Memory B cell (primary cell): ENCODE data around the gene CYLC2.

ENCODE experiments used
- ATAC-seq: fragments of 150-1000 bp; cut with Tn5 transposase; 2 replicates; pipeline ENCODE4 v1.10.0; 2021; ENCODE audit warnings: low read depth, mild to moderate bottlenecking, moderate library complexity
- DNase-seq, 2 donors: peaks; one replicate each; pipeline ENCODE4 v3.0.0; 2022; ENCODE audit warnings: low spot score in 2 of 2
- H3K27ac Mint-ChIP-seq: one replicate; pipeline ENCODE4 v1.8.0; 2022; ENCODE audit warnings: mild to moderate bottlenecking, moderate library complexity, mixed read lengths
- H3K27me3 Mint-ChIP-seq: one replicate; pipeline ENCODE4 v1.8.0; 2022; ENCODE audit warnings: mixed read lengths
- H3K36me3 Mint-ChIP-seq: one replicate; pipeline ENCODE4 v1.8.0; 2022; ENCODE audit warnings: mild to moderate bottlenecking, mixed read lengths
- H3K4me1 Mint-ChIP-seq: one replicate; pipeline ENCODE4 v1.8.0; 2022; ENCODE audit warnings: mixed read lengths
- H3K4me3 Mint-ChIP-seq: one replicate; pipeline ENCODE4 v1.8.0; 2022; ENCODE audit warnings: mild to moderate bottlenecking, moderate library complexity, mixed read lengths
- H3K9me3 Mint-ChIP-seq: one replicate; pipeline ENCODE4 v1.8.0; 2022; ENCODE audit warnings: mixed read lengths

Gene CYLC2, protein sequence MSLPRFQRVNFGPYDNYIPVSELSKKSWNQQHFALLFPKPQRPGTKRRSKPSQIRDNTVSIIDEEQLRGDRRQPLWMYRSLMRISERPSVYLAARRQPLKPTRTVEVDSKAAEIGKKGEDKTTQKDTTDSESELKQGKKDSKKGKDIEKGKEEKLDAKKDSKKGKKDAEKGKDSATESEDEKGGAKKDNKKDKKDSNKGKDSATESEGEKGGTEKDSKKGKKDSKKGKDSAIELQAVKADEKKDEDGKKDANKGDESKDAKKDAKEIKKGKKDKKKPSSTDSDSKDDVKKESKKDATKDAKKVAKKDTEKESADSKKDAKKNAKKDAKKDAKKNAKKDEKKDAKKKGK

DNA sequence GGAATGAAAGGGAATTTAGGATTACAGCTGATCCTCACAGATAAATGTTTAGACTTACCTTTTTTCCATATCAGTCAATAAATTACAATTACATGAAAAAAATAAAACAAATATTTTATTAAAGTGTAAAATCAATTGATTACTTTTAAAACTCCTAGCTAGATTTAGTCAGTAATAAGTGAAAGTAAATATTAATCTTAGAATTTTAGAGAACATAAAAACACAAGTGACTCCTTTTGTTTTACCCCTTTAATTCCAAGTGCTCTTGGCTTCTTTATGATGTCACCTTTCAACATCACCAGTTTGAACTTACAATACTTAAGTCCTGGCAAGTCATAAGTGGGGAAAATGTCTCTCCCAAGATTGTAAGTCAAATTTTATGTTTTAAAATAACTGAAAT lies at the start of gene CYLC2:
Gene CYLC2, plus strand, starts transcription at position 301 of the 400 bp plus-strand sequence. Its CDS starts 48 bp downstream, at position 349.
- Mint-ChIP-seq H3K4me1 (no peaks in the 10 kb centered on the region), H3K27me3 (no peaks in the 10 kb centered on the region), H3K36me3 (no peaks in the 10 kb centered on the region), H3K9me3 (peaks cover 4% of the 10 kb centered on the region), H3K4me3 (no peak within 1 kb of the TSS), H3K27ac (no peak within 1 kb of the TSS)
- ATAC-seq (no peak), DNase-seq (no peak)

DNA sequence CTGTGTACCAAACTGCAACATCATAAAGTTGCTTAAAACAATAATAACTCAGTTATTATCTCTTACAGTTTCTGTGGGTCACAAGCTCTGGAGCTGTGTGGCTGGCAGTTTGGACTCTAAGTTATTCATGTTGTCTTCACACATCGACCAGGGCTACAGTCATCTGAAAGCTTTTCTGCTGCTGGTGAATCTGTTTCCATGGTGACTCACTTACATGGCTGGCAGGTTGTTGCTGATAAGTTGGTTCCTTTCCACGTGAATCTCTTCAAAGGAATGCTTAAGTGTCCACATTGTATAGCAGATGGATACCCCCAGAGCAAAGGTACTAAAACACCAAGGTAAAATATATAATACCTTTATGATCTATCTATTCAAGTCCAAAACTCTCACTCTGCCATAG lies 44.8 kb upstream of the CYLC2 start:
- DNase-seq, result no peak
- peaks cover 5% of the 10 kb centered on the region for H3K9me3 Mint-ChIP-seq
- H3K27me3 Mint-ChIP-seq, result no peaks in the 10 kb centered on the region
- H3K4me3 Mint-ChIP-seq, result no peak overlapping the region
- no peaks in the 10 kb centered on the region for H3K36me3 Mint-ChIP-seq
- no peak overlapping the region for H3K27ac Mint-ChIP-seq
- no peak for ATAC-seq
- H3K4me1 Mint-ChIP-seq, result no peaks in the 10 kb centered on the region

DNA sequence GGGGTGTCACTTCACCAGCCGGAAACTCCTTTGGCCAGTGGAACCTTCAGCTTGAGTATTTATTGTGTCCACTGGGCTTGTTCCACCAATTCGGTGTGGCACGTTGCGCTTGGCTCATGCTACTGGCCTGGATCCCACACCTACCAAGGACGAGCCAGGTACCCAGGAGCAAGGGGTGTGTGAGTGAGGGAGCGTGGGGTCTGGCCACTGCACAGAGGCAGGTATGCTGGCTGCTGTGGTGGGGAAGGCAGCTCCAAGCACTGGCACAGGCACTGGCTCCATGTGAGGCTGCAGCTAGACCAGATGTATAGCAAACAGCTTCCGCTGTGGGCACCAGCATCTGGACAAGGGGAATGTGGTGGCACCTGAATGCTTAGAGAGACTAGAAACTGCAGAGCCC lies 28.1 kb upstream of the CYLC2 start:
- ATAC-seq (no peak), DNase-seq (no peak)
- Mint-ChIP-seq H3K27me3 (no peaks in the 10 kb centered on the region), H3K36me3 (no peaks in the 10 kb centered on the region), H3K4me3 (no peak overlapping the region), H3K27ac (no peak overlapping the region), H3K4me1 (no peaks in the 10 kb centered on the region), H3K9me3 (peaks cover 10% of the 10 kb centered on the region)

DNA sequence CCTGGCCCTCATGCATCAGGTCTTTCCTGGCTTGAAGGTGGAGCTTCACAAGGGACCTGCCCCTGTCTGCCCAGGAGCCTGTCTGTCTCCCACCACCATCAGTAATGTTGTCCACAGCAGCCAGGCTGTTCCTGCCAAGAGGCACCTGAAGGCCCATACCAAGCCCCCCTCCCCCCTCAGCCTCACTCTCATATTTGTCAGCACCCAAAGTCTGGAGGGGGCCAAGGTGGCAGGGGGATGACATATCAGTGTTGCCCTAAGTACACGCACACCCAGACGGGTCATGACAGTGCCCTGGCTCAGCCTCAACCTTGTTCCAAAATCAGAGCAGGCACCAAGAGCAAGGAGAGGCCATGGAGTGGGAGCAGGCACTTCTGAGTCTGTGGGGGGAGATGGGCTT lies 27.2 kb upstream of the CYLC2 start:
- peaks cover 10% of the 10 kb centered on the region for H3K9me3 Mint-ChIP-seq
- H3K4me3 Mint-ChIP-seq, result no peak overlapping the region
- H3K27ac Mint-ChIP-seq, result no peak overlapping the region

GRCh38 chr9:102972780-102973179 lies 22.4 kb upstream of the CYLC2 start:
- no peak overlapping the region for H3K27ac Mint-ChIP-seq
- ATAC-seq (no peak), DNase-seq (no peak)
- H3K4me3 Mint-ChIP-seq, result no peak overlapping the region
- no peaks in the 10 kb centered on the region for H3K27me3 Mint-ChIP-seq
- H3K9me3 Mint-ChIP-seq, result peaks cover 10% of the 10 kb centered on the region
- no peaks in the 10 kb centered on the region for H3K4me1 Mint-ChIP-seq
- H3K36me3 Mint-ChIP-seq, result no peaks in the 10 kb centered on the region

More for the DNA sequence above, 27.2 kb upstream of the CYLC2 start:
- Mint-ChIP-seq H3K4me1 (no peaks in the 10 kb centered on the region), H3K27me3 (no peaks in the 10 kb centered on the region), H3K36me3 (no peaks in the 10 kb centered on the region)
- no peak for DNase-seq
- no peak for ATAC-seq

DNA sequence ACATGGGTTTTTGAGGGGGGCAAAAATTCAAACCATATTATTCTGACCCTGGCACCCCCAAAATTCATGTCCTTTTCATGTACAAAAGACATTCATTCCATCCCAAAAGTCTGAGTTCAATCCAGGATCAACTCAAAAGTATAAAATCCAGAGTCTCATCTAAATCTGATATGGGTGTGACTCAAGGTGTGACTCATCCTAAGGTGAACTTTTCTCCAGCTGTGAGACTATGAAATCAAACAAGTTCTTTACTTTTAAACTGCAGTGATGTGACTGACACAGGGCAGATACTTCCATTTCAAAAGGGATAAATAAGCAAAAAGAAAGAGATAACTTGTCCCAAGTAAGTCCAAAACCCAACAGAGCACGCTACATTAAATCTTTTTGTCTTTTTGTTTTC lies 20.6 kb upstream of the CYLC2 start:
- H3K27me3 Mint-ChIP-seq, result no peaks in the 10 kb centered on the region

DNA sequence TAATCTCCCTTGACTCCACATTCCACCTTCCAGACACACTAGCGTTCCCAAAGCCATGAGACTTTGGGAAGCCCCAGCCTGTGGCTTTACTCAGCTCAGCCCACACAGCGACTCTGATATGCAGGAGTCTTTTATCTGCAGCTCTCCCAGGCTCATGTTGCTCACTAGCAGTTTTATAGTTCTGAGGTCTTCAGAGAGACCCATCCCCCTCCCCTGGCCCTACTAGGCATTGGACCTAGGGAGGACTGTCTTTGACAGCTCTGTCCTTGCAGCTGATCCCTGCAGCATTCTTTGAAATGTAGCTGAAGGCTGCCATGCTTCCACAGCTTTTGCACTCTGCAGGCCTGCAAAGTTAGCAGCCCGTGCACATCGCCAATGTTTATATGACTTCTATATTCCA lies 19.9 kb upstream of the CYLC2 start:
- no peaks in the 10 kb centered on the region for H3K4me1 Mint-ChIP-seq
- no peak for ATAC-seq

More for the DNA sequence above, 20.6 kb upstream of the CYLC2 start:
- Mint-ChIP-seq H3K4me1 (no peaks in the 10 kb centered on the region), H3K4me3 (no peak overlapping the region), H3K27ac (no peak overlapping the region), H3K9me3 (peaks cover 4% of the 10 kb centered on the region), H3K36me3 (no peaks in the 10 kb centered on the region)
- DNase-seq (no peak), ATAC-seq (no peak)

DNA sequence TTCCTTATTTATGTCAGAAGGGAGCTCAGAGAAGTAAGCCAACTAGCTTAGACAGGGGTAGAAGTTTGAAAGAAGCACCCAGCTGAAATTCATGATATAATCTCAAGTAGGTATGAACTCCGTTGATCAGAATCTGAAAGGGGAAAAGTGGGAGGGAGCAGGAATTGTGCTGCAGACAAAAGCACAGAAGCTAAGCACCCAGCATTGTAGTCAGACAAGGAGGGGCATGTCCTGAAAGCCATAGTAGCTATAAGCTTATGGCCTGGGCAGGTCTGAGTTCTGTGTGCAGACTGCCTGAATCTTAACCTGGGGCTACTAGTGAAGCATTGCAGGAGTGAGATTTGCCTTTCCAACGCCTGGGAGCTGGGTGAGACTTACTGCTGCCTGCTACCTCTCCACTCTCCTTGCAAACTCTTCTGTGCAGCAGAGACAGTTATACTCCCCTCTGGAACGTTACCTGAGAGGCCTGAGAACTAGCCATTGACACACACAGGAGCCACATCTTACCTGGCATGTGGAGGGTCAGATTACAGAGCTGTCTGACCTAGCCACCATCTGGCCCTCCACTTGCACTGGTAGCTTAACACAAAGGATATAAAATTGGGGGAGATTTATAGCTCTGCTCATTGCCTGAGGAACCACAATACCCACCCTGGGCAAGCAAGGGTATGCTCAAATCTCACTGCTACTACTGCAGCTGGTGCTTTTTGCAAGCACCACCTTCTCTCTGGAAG lies 9.8 kb upstream of the CYLC2 start:
- H3K4me1 Mint-ChIP-seq, result no peaks in the 10 kb centered on the region
- H3K36me3 Mint-ChIP-seq, result no peaks in the 10 kb centered on the region
- no peaks in the 10 kb centered on the region for H3K27me3 Mint-ChIP-seq
- no peak overlapping the region for H3K27ac Mint-ChIP-seq
- no peak for ATAC-seq
- no peak for DNase-seq
- no peak overlapping the region for H3K4me3 Mint-ChIP-seq
- peaks cover 1% of the 10 kb centered on the region for H3K9me3 Mint-ChIP-seq

More for the DNA sequence above, 19.9 kb upstream of the CYLC2 start:
- DNase-seq, result no peak
- Mint-ChIP-seq H3K27ac (no peak overlapping the region), H3K36me3 (no peaks in the 10 kb centered on the region), H3K4me3 (no peak overlapping the region), H3K27me3 (no peaks in the 10 kb centered on the region), H3K9me3 (peaks cover 3% of the 10 kb centered on the region)

- ATAC-seq (no peak), DNase-seq (no peak)
- H3K36me3 Mint-ChIP-seq, result no peaks in the 10 kb centered on the region
- H3K27ac Mint-ChIP-seq, result no peak overlapping the region
- H3K4me3 Mint-ChIP-seq, result no peak overlapping the region
- no peaks in the 10 kb centered on the region for H3K4me1 Mint-ChIP-seq
- no peaks in the 10 kb centered on the region for H3K27me3 Mint-ChIP-seq
- peaks cover 2% of the 10 kb centered on the region for H3K9me3 Mint-ChIP-seq
Measured at GRCh38 chr9:102986425-102986824, 8.7 kb upstream of the CYLC2 start.

DNA sequence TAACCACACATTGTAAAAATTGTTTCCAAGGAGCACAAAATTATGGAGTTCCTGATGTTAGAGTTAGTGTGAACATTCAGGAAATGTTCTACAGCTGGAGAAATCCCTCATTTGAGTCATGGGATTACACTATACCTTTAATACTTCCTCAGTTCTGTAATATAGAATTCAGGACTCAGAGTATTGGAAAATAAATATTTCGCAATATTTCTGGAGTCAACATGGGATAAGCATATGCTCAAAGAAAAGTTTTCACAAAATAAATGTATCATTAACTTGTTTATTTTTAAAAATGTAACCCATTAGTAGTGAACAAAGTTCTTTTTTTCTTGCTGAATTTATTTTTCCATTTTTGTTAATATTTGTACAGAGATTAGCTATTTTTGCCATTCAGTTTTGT lies 8.6 kb downstream of the CYLC2 start:
- H3K4me3 Mint-ChIP-seq, result no peak overlapping the region
- H3K4me1 Mint-ChIP-seq, result no peaks in the 10 kb centered on the region
- H3K27ac Mint-ChIP-seq, result no peak overlapping the region
- ATAC-seq, result no peak
- H3K36me3 Mint-ChIP-seq, result no peaks in the 10 kb centered on the region
- peaks cover 6% of the 10 kb centered on the region for H3K9me3 Mint-ChIP-seq
- no peak for DNase-seq
- no peaks in the 10 kb centered on the region for H3K27me3 Mint-ChIP-seq

DNA sequence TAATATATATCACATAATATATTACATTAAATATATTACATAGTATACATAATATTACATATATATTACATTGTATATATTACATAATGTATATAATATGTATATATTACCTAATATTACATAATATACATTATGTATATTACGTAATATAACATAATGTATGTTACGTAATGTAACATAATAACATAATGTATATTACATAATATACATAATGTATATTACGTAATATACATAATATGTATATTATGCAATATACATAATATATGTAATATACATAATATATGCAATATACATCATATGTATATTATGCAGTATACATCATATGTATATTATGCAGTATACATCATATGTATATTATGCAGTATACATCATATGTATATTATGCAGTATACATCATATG lies 19.1 kb downstream of the CYLC2 start:
- H3K27me3 Mint-ChIP-seq, result no peaks in the 10 kb centered on the region

GRCh38 chr9:103025796-103026195 lies 30.7 kb downstream of the CYLC2 start:
- Mint-ChIP-seq H3K9me3 (peaks cover 1% of the 10 kb centered on the region), H3K4me1 (no peaks in the 10 kb centered on the region), H3K4me3 (no peak overlapping the region), H3K27ac (no peak overlapping the region), H3K27me3 (no peaks in the 10 kb centered on the region), H3K36me3 (no peaks in the 10 kb centered on the region)
- ATAC-seq (no peak), DNase-seq (no peak)

More for the DNA sequence above, 19.1 kb downstream of the CYLC2 start:
- Mint-ChIP-seq H3K9me3 (no peaks in the 10 kb centered on the region), H3K36me3 (no peaks in the 10 kb centered on the region), H3K27ac (no peak overlapping the region), H3K4me3 (no peak overlapping the region), H3K4me1 (no peaks in the 10 kb centered on the region)
- DNase-seq, result no peak
- no peak for ATAC-seq

DNA sequence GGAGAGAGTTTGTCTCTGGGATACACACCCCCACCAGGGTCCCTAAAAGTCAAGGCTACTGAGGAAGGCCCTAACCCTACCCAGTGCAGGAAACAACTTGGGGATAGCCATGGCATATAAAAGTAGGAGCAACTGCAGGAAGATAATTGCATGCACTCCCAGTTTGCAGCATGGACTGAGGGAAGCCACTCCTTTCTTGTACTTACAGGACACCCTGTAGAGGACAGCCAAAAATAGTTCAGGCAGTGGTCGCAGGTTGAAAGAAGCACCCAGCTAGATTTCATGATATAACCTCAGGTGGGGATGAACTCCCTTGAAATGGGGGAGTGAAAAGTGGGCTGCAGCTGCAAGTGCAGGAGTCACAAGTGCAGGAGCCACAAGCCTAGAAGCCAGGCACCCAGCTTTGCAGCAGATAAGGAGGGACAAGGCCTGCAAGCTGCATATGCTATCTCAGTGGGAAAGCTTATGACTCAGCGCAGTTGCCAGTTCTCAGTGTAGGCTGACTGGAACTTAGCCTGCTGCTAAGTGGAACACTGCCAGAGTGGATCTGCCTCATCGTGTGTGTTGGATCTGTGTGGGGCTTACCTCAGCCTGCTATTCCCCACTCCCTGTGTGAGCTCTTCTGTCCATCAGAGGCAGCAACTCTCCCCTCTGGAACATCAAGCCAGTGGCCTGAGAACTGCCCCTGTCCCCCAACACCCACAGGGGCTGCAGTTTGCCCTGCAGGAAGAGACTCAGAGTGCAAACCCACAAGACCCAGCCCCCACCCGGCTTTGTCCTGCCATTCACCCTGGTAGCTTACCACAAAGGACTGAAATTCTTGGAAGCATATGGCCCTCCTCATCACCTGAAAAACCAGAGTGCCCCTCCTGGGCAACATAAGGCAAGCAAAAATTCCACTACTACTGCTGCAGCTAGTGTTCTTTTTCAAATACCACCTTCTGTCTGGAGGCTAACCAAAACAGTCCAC lies 42.7 kb downstream of the CYLC2 start:
- Mint-ChIP-seq H3K27ac (no peak overlapping the region), H3K4me1 (no peaks in the 10 kb centered on the region), H3K4me3 (no peak overlapping the region), H3K9me3 (no peaks in the 10 kb centered on the region), H3K36me3 (no peaks in the 10 kb centered on the region), H3K27me3 (no peaks in the 10 kb centered on the region)
- DNase-seq, result no peak
- no peak for ATAC-seq

GRCh38 chr9:103041961-103042360 lies 46.8 kb downstream of the CYLC2 start:
- H3K4me3 Mint-ChIP-seq, result no peak overlapping the region
- no peaks in the 10 kb centered on the region for H3K27me3 Mint-ChIP-seq
- H3K9me3 Mint-ChIP-seq, result no peaks in the 10 kb centered on the region
- H3K4me1 Mint-ChIP-seq, result no peaks in the 10 kb centered on the region
- H3K27ac Mint-ChIP-seq, result no peak overlapping the region
- no peak for ATAC-seq
- no peak for DNase-seq
- no peaks in the 10 kb centered on the region for H3K36me3 Mint-ChIP-seq
